ENCODE measurements around the gene PRKCI. TPM values are rescaled to one million over a fixed set of nuclear protein-coding genes. Genes with fewer than 3 reads are reported as not detected.

Gene PRKCI
- 21.0 and 23.7 TPM in 2 replicates for total RNA-seq (2014; rRNA removed; shearing (Covaris generic))

DNA sequence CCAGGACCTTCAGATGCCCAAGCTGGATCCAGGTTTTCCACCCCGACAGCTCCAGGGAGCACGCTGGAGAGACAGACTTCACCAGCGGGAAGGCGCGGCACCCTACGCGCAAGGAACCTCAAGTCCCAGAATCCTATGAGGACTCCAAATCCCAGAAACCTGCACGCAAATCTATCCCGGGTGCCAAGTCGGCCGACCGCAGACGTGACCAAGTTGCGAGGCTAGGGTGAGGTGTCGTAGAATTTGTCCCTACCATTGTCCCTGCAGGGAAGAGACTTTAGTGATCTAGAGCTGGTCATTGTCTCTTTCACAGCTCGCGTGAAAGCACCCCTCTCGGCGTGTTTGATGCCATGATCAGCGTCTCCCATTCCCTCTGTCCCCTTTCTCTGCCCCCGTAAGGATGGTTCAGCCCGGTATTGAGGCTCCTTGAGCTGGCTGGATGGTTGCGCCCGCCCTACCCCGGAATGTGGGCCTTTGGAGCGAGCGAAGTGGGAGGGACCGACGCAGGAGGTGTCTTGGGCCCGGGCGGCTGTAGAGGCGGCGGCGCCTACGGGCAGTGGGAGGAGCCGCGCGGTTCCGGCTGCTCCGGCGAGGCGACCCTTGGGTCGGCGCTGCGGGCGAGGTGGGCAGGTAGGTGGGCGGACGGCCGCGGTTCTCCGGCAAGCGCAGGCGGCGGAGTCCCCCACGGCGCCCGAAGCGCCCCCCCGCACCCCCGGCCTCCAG, at the start of gene PRKCI:
TSS of gene PRKCI (plus strand) at position 501 of the 723 bp plus-strand sequence. CDS start 246 bp downstream, outside the sequence.

DNA sequence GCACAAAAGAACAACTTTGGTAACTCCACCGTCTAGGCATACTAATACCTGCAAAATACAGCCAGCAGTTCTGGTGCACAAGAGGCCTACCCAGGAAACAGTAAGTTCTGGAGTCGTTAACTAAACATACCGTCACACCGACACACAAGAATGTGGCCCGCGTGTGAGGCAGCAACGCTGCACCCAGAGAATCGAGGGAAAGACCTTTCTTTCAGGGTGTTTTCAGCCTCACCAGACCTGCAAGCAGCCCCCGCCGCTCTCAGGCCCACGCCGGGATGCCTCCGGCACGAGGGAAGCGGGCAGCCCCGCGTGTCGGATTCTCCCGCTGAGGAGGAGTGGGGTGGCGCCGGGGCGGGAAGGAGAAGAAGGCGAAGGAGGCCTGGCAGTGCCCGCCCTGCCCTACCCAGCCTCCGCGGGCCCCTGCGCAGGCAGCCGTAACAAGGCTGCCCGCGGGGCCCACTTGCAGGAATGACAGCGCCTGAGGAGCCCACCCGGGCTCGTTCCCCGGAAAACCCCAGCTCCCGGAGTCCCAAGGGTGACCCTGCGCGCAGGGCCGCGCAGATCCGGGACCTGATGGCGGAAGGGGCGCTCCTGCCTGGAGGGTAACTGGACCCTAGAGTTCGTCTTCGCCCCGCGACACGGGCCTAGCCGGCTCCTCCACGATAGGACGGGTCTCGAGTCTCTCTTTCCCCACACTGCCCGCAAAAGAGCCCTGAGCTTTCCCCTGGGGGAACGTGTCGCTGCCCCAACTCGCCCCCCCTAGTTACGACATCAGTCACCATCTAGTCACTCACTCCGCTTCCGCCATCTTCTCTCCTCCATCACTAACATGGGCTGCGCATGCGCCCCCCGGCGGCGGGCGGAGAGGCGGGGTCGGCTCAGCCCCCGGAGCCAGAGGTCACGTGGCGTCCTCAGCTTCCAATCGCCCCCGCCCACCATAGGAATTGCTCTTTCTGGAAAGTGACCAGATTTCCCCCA, 41.0 kb upstream of the PRKCI start, which contains the start of gene PHC3:
TSS of gene PHC3 (minus strand) at position 826 of the 978 bp plus-strand sequence. CDS start at position 808, 18 bp downstream.

Small RNA genes lying within 50 kb of the gene (small RNA-seq; reads per million reads assigned to genes)
- gene RF00019, result not detected

Other genes starting within 250 kb of the PRKCI start
- 0.57 and 1.9 TPM in 2 replicates for gene GPR160, start 184.4 kb upstream of the PRKCI start, total RNA-seq (2014; rRNA removed; shearing (Covaris generic))
- 7.8 and 10.3 TPM in 2 replicates for gene PHC3, start 40.7 kb upstream of the PRKCI start, total RNA-seq (2014; rRNA removed; shearing (Covaris generic))
- 36.9 and 44.5 TPM in 2 replicates for gene SKIL, start 135.3 kb downstream of the PRKCI start, total RNA-seq (2014; rRNA removed; shearing (Covaris generic))
- 0.19 TPM in 1 of 2 replicates, not detected in the other for gene CLDN11, start 196.4 kb downstream of the PRKCI start, total RNA-seq (2014; rRNA removed; shearing (Covaris generic))

Measured in A375 (cell line).